ENCODE results near the gene LBP.
"Not testable (repeated sequence)": the region's sequence is repeated elsewhere in the genome, so short reads cannot be mapped to it uniquely, and the experiment has no call there.

LBP gene

DNA sequence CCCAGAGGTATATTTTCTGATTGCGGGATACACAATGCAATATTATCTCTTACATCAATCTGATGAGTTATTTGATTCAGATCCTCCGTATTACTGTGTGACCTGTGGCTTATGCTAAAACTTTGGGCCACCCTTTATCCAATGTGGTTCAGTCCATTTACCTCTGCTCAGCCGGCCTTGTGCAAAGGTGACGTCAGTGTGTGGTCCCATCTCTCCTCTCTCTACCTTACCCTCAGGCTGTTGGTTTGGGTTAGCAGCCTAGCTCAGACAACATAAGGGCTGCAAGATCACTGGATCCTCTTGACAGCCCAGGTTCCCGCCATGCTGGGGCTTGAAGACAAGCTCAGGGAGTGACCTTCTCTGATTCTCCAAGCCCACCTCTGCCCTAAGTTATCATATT lies 55.8 kb downstream of the LBP start:
- DNase-seq = no peak

DNA sequence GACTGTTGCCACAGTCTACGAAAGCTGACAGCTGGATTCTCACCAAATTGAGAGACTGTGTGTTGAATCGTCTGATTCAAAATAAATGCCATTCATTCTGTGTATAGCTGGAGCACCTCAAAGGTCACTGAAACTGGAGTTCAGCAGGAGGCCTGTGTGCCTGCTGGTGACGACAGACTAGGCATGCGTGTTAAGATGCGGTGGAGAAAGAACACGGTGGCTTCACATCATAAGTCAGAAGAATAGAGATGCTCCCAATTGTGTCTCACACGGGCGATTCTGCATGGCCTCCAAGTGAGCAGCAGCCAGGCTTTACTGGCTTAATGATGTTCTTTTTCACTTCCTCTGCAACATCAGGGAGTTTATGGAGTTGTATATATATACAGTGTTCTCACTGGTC lies 56.5 kb downstream of the LBP start:
- DNase-seq = no peak

DNA sequence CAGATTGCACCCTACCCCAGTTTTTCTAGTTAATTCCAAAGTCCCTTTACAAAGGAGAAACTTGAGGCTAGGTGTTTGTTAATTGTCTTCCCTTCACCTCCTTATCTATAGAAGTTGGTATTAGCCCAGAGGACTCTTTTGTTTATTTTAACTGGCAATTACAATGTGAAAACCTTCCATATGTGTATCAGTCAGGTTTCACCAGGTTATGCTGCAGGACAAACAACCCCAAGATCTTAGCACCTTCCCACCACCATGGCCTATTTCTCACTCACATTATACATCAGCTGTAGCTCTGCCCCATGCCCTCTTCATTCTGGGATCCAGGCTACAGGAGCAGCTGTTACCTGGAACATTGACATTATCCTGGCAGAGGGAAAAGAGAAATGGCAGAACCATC lies 57.7 kb downstream of the LBP start:
- no peak for DNase-seq

DNA sequence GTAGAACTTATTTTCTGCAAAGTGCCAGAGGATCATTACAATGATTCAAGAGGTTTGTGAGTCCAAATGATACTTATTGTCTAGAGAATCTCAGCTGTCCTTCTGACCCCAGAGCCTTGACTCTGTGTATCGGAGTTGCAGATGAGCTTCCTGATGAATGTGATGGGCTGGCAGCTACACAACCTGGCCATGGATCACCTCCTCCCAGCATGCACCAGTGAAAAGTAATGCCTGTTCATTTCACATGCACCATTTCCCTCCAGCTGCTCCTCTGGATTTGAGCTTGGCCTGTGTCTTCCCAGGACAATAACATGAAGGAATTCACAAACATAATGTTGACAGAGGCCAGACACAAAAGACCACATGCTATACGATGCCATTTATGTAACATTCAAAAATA lies 58.9 kb downstream of the LBP start:
- no peak for DNase-seq

GRCh38 chr20:38406476-38406875 lies 60.2 kb downstream of the LBP start:
- no peak for DNase-seq

DNA sequence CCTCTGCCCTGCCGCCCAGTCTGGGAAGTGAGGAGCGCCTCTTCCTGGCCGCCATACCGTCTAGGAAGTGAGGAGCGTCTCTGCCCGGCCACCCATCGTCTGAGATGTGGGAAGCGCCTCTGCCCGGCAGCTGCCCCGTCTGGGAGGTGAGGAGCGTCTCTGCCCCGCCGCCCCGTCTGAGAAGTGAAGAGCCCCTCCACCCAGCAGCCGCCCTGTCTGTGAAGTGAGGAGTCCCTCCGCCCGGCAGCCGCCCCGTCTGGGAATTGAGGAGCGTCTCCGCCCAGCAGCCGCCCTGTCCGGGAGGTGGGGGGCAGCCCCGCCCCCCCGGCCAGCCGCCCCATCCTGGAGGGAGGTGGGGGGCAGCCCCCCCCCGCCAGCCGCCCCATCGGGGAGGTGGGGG lies 61.0 kb downstream of the LBP start:
- no peak for DNase-seq

- not testable (repeated sequence) for DNase-seq
These were observed 61.5 kb downstream of the LBP start for GRCh38 chr20:38407822-38408221.

- no peak for DNase-seq
These were observed 66.7 kb downstream of the LBP start for GRCh38 chr20:38412877-38413577.

DNA sequence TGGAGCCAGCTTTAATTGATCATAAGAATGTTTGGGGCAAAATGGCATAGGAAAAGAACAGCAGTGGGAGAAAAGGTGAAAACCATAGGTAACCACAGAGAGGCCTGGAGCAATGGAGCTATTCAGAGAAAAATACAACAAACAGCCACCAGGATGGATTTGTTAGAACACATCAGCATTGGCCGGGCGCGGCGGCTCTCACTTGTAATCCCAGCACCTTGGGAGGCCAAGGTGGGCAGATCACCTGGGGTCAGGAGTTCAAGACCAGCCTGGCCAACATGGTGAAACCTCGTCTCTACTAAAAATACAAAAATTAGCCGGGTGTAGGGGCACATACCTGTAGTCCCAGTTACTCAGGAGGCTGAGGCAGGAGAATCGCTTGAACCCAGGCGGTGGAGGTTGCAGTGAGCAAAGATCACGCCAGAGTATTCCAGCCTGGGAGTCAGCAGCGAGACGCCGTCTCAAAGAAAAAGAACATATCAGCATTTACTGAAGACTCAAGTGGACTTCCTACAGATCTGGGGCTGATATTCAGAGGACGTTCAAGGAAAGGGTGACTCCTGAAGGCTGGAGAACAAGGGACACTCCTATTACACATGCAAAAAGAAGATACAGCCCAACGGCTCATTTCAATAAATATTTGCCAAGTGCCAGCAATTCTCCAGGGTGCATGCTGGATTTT lies 68.6 kb downstream of the LBP start:
- DNase-seq = no peak

DNA sequence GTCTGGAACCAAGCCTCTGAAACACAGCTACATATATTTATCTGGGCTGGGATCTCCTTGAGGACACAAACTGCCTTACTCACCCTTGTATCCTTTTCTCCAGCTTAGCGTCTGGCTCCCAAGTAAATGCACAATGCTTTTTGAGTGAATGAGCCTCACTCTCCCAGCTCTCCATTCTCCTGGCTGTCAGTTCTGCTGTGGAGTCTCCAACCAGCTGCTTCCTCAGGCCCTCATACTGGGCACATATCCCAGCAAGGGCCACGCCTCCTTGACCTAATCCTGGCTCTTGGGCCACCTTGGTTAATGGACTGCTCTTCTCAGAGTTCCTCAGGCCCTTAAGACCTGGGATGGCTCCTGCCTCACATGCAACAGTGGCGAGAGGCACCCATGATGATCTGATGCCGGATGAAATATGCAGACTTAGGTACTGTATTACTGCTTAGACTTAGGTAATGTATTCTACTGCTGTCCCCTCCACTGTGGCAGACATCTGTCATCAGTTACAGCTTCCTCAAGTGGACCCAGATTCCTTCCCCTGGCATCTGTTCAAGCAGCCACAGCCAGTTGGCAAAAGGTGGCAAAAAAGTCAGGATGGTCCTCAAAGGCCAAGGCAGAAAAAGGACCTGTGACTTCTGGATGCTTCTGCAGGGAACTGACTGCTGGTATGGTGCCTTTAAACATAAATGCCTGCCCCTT lies 72.4 kb downstream of the LBP start:
- DNase-seq = no peak

DNA sequence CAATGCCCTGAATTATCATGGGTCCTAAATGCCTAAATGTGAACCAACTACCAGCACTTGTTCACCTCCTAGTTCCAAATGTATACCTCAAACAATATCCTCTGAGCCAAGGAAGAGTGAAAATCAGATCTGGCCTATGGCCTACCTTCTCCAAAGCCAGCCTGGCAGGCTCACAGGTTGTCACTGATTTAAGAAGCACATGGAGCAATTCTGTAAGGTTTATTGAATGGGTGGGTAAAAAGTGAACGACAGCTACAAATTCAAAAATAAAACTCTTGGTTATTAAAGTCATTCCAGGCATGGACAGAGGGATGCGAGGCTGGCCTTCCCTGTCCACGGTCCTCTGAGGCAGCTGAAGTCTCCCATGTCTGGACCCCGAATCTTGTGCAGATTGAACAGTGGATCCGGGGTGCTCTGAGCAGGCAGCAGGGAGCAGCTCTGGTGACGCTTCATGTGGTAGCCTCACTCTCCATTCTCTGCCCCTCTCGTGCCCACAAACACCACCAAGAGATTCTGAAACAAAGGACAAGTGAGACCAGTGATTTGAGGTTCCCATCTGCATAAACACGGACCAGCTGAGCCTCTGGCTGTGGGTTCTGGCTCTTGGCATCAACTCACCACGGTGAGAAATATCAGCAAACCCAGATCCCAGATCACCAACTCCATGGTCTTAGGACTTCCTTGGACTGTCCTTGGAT lies 74.3 kb downstream of the LBP start:
- no peak for DNase-seq

GRCh38 chr20:38421915-38422314 lies 75.6 kb downstream of the LBP start:
- no peak for DNase-seq

GRCh38 chr20:38423541-38423940 lies 77.3 kb downstream of the LBP start:
- no peak for DNase-seq

DNA sequence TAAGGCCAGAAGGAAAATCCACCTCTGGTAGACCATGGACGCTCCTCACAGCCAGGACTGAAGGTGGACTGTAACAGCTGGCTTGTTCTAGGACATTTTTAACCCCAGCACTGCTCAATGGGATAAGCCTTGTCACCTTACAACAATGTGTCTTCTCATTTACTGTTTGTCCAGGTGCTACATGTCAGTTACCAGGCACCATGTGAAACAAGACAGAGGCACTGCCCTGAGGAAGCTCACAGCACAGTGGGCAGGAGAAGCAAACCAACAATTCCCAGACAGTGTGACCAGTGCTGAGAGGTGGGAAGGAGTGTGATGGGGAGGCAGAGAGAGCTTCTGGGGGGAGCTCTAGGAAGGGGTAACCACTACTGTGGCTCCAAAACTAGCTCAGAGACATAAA lies 78.1 kb downstream of the LBP start:
- no peak for DNase-seq

GRCh38 chr20:38426006-38426897 lies 80.0 kb downstream of the LBP start:
- DNase-seq = no peak
